HCT116 (cell line): ENCODE results near the gene FBXO11. TPM values are rescaled to one million over a fixed set of nuclear protein-coding genes. Genes with fewer than 3 reads are reported as not detected.

ENCODE experiments used
- ATAC-seq: fragments of 200-7000 bp; cut with Tn5 transposase; 2 replicates; pipeline ENCODE4 v1.9.1; 2020; ENCODE audit warnings: mild to moderate bottlenecking, moderate library complexity
- BruUV-seq: library from RNA; stranded (reverse); fragments of 400-500 nt; replicated peaks from 2 replicates; lab custom pipeline; 2021; lab: Mats Ljungman, UMichigan
- CTCF ChIA-PET: fragments of 300-600 bp; sonication (Branson Sonifier 250); formaldehyde crosslinking; loops from one replicate; lab custom pipeline; 2021; ENCODE audit warnings: antibody characterized with exemption; lab: Charles Lee
- POLR2A ChIA-PET: fragments of 300-600, 350-600 bp; sonication (Branson Sonifier 250); formaldehyde crosslinking; loops from one replicate; lab custom pipeline; 2021; ENCODE audit warnings: antibody characterized with exemption; lab: Charles Lee
- RAD21 ChIA-PET, 2 experiments: fragments of 300-600 bp; sonication (Branson Sonifier 250); formaldehyde crosslinking; loops; one replicate each; lab custom pipeline; 2023; ENCODE audit warnings: low total read pairs in 2 of 2; ENCODE audit not compliant: uncharacterized antibody in 2 of 2, unreplicated experiment in 2 of 2, low non-redundant PET in 1 of 2; lab: Charles Lee
- DNase-seq: peaks from one replicate; pipeline ENCODE4 v3.0.0-alpha.2; 2010; ENCODE audit warnings: low read depth, low spot score
- H2AFZ ChIP-seq: fragments of 200-600 bp; shearing (Covaris generic), sonication (generic); 2 replicates; pipeline ENCODE4 v1.6.1; 2017; ENCODE audit warnings: low read depth, mixed run types, mixed read lengths, antibody characterized with exemption, low read length; ENCODE audit not compliant: poor library complexity, severe bottlenecking
- H3K27ac ChIP-seq: 2 replicates; pipeline ENCODE4 v1.5.1; 2012; ENCODE audit warnings: low read depth, low read length
- H3K27me3 ChIP-seq: fragments of 200-600 bp; sonication (generic); 2 replicates; pipeline ENCODE4 v1.6.1; 2016; ENCODE audit warnings: mixed run types, low read length, mixed read lengths; ENCODE audit not compliant: insufficient read depth
- H3K36me3 ChIP-seq, 2 experiments: fragments of 200-500 bp in 1 of 2; fragments of 200-600 bp in 1 of 2; sonication (Bioruptor generic) in 1 of 2; sonication (generic) in 1 of 2; 2 replicates each; pipeline versions ENCODE4 v1.5.1 to v1.6.1; 2014 to 2016; ENCODE audit warnings: low read length in 2 of 2, inconsistent platforms in 1 of 2, mixed read lengths in 1 of 2, mixed run types in 1 of 2; ENCODE audit not compliant: insufficient read depth in 2 of 2, control insufficient read depth in 1 of 2
- H3K4me1 ChIP-seq, 2 experiments: fragments of 200-600 bp in 1 of 2; sonication (generic) in 1 of 2; 2 replicates each; pipeline versions ENCODE4 v1.5.1 to v1.6.1; 2012 to 2017; ENCODE audit warnings: low read length in 2 of 2, inconsistent platforms in 1 of 2, mild to moderate bottlenecking in 1 of 2, mixed read lengths in 1 of 2, mixed run types in 1 of 2, moderate library complexity in 1 of 2; ENCODE audit not compliant: insufficient read depth in 2 of 2, control insufficient read depth in 1 of 2
- H3K4me2 ChIP-seq: fragments of 200-600 bp; sonication (generic); 2 replicates; pipeline ENCODE4 v1.6.1; 2017; ENCODE audit warnings: mixed run types, low read length, mixed read lengths
- H3K4me3 ChIP-seq, 2 experiments: fragments of 200-600 bp in 1 of 2; sonication (generic) in 1 of 2; replicated peaks in 1 of 2; 2 replicates each; pipeline ENCODE4 v1.5.1; 2011 to 2016; ENCODE audit warnings: low read length in 2 of 2, control low read depth in 1 of 2, low read depth in 1 of 2, mild to moderate bottlenecking in 1 of 2, mixed read lengths in 1 of 2, mixed run types in 1 of 2
- H3K79me2 ChIP-seq: fragments of 200-600 bp; sonication (generic); 2 replicates; pipeline ENCODE4 v1.6.1; 2017; ENCODE audit warnings: mild to moderate bottlenecking, mixed run types, low read length, moderate library complexity, mixed read lengths; ENCODE audit not compliant: insufficient read depth
- H3K9ac ChIP-seq: fragments of 200-600 bp; sonication (generic); 2 replicates; pipeline ENCODE4 v1.6.1; 2016; ENCODE audit warnings: low read length, mixed read lengths
- H3K9me2 ChIP-seq: fragments of 200-600 bp; sonication (generic), shearing (Covaris generic); 2 replicates; pipeline ENCODE4 v1.6.1; 2017; ENCODE audit warnings: mixed run types, mild to moderate bottlenecking, moderate library complexity; ENCODE audit not compliant: insufficient read depth
- H3K9me3 ChIP-seq, 2 experiments: fragments of 200-500 bp in 1 of 2; fragments of 200-600 bp in 1 of 2; sonication (Bioruptor generic) in 1 of 2; sonication (generic) in 1 of 2; 2 replicates each; pipeline ENCODE4 v1.6.1; 2014 to 2017; ENCODE audit warnings: low read length in 2 of 2, mixed read lengths in 2 of 2, inconsistent platforms in 1 of 2, low read depth in 1 of 2, mild to moderate bottlenecking in 1 of 2, mixed run types in 1 of 2, moderate library complexity in 1 of 2; ENCODE audit not compliant: control insufficient read depth in 1 of 2, insufficient read depth in 1 of 2
- H4K20me1 ChIP-seq: fragments of 200-600 bp; sonication (generic), shearing (Covaris generic); 2 replicates; pipeline ENCODE4 v1.6.1; 2017; ENCODE audit warnings: mixed run types, mild to moderate bottlenecking, moderate library complexity; ENCODE audit not compliant: insufficient read depth
- ATF3 ChIP-seq: IDR thresholded peaks from 2 replicates; pipeline ENCODE4 v1.6.1; 2012
- EZH2 ChIP-seq: fragments of 200-600 bp; sonication (generic); IDR thresholded peaks from 2 replicates; pipeline ENCODE4 v1.6.1; 2017; ENCODE audit warnings: antibody characterized with exemption, mixed run types
- EZH2phosphoT487 ChIP-seq: fragments of 200-600 bp; IDR thresholded peaks from 2 replicates; pipeline ENCODE4 v1.6.1; 2018; ENCODE audit warnings: antibody characterized with exemption, borderline replicate concordance
- SP1 ChIP-seq: IDR thresholded peaks from 2 replicates; pipeline ENCODE4 v1.6.1; 2012; ENCODE audit warnings: low read depth
- TCF7L2 ChIP-seq: IDR thresholded peaks from 2 replicates; pipeline ENCODE4 v1.7.0; 2011; ENCODE audit warnings: borderline replicate concordance, inconsistent platforms; ENCODE audit not compliant: insufficient read depth, insufficient read length; ENCODE audit errors: extremely low read depth
- intact Hi-C: fragments of 100-400 bp; cut with micrococcal nuclease; formaldehyde crosslinking; loops from 2 replicates; pipeline ENCODE4 v1.10.0; 2022
- total RNA-seq: library from RNA; stranded (reverse); gene quantifications from one replicate; pipeline ENCODE4 v1.2.1, GENCODE V29; 2021; ENCODE audit not compliant: unreplicated experiment

FBXO11 gene
- total RNA-seq, 1 experiment from 2014 or later = 60.2 TPM

DNA sequence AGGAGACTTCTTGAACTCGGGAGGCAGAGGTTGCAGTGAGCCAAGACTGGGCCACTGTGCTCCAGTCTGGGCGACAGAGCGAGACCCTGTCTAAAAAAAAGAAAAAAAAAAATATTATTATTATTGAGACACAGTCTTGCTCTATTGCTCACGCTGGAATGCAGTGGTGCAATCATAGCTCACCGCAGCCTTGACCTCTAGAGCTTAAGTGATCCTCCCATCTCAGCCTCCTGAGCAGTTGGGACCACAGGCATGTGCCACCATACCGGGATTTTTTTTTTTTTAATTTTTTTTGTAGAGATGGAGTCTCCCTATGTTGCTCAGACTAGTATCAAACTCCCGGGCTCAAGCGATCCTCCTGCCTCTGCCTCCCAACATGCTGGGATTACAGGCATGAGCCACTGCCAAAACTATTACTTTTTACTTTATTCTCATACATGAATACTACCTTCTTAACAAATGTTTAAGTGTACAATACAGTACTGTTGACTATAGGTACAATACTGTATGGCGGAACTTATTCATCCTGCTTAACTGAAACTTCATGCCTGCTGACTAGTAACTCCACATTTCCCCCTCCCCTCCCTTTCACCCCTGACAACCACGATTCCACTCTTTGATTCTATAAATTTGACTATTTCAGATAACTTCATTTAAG, 15.5 kb downstream of the FBXO11 start:
- RAD21 ChIA-PET = no interaction called here
- Histone ChIP-seq H3K4me3 (no peak overlapping the region), H3K79me2 (peaks cover 99% of the 10 kb centered on the region), H3K27ac (no peak overlapping the region), H3K36me3 (0 out of 4 replicates have a peak, but pooled peaks cover 0 to 3% of the 10 kb centered on the region in 2 experiments), H2AFZ (no peak overlapping the region), H3K4me1 (no peaks in the 10 kb centered on the region), H3K27me3 (no peaks in the 10 kb centered on the region), H4K20me1 (peaks cover 14% of the 10 kb centered on the region; the same call in 1 of the 2 replicates), H3K9me3 (no peaks in the 10 kb centered on the region), H3K9me2 (no peaks in the 10 kb centered on the region), H3K4me2 (no peak overlapping the region), H3K9ac (no peak overlapping the region)
- no peak for TF ChIP-seq EZH2
- no peak for TF ChIP-seq SP1
- no peak for TF ChIP-seq TCF7L2
- TF ChIP-seq EZH2phosphoT487 = no peak
- DNase-seq (no peak), ATAC-seq (no peak)
- no TSS peak for BruUV-seq
- intact Hi-C loops = no loop called here
- CTCF ChIA-PET = no interaction called here
- POLR2A ChIA-PET = no interaction called here

DNA sequence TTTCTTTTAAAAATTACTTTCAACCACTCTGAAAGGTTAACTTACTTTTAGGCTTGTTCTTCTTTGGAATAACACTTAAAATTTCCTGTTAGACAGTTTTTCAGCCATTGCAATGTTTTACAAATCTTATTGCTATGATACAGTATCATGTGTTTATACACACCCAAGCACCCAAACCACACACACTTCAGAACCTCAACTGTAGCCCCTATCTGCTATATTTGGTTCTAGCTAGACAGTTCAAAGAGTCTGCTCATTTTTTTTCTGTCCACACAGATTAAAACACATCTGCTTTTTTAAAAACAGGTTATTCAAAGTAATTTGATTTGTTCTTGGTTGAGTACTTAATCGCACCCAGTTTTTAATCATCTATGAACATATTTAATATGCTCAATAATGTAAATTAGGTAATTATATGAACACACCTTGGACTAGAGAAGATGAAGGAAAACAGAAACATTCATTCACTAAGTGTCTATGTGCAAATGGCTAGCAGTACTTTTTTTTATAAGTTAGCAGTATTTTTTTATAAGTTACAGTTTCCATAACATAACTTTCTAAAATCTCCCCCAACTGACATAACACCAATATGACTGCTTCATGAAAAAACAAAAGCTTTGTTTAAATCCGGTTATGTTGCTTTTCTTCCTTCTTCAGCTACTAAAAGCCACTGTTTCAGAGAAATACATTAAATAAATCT, 17.6 kb downstream of the FBXO11 start:
- no peak overlapping the region for H3K9ac ChIP-seq
- H3K27ac ChIP-seq = no peak overlapping the region
- H3K36me3 ChIP-seq = 0 out of 4 replicates have a peak, but pooled peaks cover 0 to 3% of the 10 kb centered on the region in 2 experiments
- POLR2A ChIA-PET = no interaction called here
- no peaks in the 10 kb centered on the region for H3K4me1 ChIP-seq
- no peaks in the 10 kb centered on the region for H3K27me3 ChIP-seq
- no peaks in the 10 kb centered on the region for H3K9me3 ChIP-seq
- no peak overlapping the region for H3K4me3 ChIP-seq
- H3K4me2 ChIP-seq = no peak overlapping the region
- no peaks in the 10 kb centered on the region for H3K9me2 ChIP-seq
- peaks cover 8% of the 10 kb centered on the region; the same call in 1 of the 2 replicates for H4K20me1 ChIP-seq
- intact Hi-C loops = no loop called here
- no peak overlapping the region for H2AFZ ChIP-seq
- BruUV-seq = no TSS peak
- RAD21 ChIA-PET = no interaction called here
- TF ChIP-seq TCF7L2 (no peak), ATF3 (no peak)
- peaks cover 97% of the 10 kb centered on the region for H3K79me2 ChIP-seq
- DNase-seq = no peak
- CTCF ChIA-PET = no interaction called here
- no peak for ATAC-seq
